Stimulated activated CD4-positive, alpha-beta T cell treated with anti-CD3 and anti-CD28 coated beads, Interleukin-12 subunit alpha, Interleukin-12 subunit beta, amount 100 ng/mL, for 48 hours (primary cell): ENCODE data around the gene ADGRD2.

Experiments used
- DNase-seq, 3 donors: peaks; one replicate each; pipeline ENCODE4 v3.0.0-alpha.2; 2020; ENCODE audit warnings: low read depth in 2 of 3, low spot score in 1 of 3

The ADGRD2 gene

DNA sequence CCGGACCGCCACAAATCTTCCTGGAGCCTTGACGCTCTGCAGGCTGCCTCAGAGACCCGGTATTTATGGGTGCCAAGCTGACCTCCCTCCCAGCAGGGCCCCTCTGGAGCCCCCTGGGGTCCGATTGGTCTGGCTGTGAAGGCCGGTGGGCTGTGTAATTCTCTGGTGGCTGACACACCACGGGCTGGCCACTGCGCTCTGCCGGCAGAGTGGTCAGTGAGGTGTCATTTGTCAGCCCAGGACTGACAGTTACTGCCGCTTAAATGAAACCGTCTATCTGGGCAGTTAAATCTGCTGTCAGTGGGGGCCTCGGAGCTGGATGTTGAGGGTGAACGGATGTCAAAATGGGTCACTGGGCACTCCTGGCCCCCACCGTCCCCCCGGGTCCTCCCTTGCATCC lies 46.2 kb downstream of the ADGRD2 start:
- DNase-seq: no peak

- DNase-seq: no peak
Measured at GRCh38 chr9:124497441-124497840, 47.2 kb downstream of the ADGRD2 start.

GRCh38 chr9:124498040-124498439 lies 47.8 kb downstream of the ADGRD2 start:
- no peak for DNase-seq

DNA sequence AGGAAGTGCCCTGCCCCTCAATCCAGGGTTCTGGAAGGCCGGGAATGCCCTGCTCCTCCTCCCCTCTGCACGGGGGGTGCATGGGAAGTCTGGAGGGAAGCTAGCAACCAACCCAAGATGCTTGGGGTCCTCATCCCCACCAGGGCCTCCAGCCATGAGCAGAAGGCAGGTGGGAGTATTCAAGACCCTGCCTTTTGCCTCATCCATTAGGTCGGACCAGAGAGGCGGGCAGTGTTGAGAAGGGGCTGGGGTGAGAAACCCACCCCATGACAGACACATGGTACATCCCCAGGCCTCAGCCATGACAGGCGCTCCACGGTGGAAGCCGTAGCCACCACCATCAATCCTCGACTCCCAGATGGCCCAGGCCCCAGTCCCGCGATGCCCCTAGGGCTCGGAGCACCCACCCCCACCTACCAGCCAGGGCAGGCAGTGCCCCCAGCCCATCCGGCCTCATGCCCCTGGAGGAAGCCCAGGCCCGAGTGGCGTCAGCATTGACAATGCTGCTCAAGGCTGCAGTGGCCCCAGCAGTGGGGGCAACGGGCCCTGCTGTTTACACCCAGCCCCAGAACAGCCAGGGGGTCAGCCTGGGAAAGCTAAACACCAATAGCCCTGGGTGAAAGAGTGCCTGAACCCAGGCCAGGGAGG lies 48.4 kb downstream of the ADGRD2 start:
- no peak for DNase-seq

- DNase-seq: no peak
Measured at GRCh38 chr9:124499216-124499615, 49.0 kb downstream of the ADGRD2 start.

GRCh38 chr9:124500028-124500795 lies 50.0 kb downstream of the ADGRD2 start:
- DNase-seq: no peak

- no peak for DNase-seq
Measured at GRCh38 chr9:124500796-124501611, 50.8 kb downstream of the ADGRD2 start.

DNA sequence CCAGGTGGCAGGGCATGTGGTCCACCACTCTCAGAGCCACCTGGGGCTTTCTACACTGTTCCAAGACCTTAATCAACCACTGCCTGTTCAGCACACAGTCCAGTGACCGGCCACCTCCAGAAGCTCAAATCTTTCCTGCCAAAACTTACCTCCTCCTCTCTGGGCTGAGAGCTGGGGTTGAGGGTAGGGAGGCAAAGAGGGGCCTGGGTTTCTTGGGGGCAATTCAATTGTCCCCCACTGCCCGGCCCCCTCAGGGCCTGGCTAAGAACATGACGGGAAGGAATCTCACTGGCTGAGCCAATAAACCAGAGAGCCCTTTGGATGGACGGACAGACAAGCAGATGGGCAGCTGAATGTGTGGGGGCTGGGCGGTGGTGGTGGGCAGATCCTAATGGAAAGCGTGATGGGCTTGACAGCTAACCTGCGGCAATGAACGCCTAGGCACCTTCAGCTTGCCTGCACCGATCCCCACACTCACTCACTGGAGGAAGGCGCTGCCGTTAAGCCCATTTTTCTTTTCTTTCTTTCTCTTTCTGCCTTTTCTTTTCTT lies 51.6 kb downstream of the ADGRD2 start:
- no peak for DNase-seq

- DNase-seq: no peak
Measured at GRCh38 chr9:124502711-124503702, 52.8 kb downstream of the ADGRD2 start.

DNA sequence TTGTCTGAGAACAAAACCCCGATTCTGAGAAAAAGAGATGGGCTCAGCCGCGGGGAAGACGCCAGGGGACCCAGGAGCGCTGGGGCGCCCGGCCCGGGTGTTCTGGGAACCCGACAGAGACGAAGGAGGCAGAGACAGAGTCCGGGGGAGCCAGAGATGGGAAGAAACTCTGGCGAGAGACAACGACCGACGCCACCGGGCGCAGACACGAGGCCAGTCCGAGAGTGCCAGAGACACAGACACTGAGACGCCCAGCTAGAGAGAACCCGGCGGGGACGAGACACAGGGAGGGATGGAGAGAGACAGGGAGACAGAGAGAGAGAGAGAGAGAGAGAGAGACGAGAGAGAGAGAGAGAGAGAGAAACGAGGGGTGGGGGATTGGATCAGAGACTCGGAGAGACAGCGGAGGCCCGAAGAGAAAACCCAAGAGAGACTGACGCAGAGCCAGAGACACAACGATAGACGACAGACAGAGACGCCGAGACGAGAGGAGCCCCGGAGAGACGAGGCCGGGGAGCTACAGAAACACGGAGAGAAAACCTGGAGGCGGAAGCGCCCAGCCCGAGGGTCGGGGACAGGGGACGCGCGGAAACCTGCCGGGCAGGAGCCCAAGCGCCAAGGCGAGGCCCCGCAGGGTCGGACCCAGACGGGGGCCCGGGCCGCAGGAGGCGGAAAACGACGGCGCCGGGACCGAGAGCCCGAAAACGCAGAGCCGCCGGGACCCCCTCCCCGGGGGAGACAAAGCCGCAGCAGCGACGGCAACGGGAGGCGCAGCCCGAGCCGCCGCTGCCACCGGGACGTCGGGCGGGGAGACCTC lies 53.7 kb downstream of the ADGRD2 start:
- no peak for DNase-seq

DNA sequence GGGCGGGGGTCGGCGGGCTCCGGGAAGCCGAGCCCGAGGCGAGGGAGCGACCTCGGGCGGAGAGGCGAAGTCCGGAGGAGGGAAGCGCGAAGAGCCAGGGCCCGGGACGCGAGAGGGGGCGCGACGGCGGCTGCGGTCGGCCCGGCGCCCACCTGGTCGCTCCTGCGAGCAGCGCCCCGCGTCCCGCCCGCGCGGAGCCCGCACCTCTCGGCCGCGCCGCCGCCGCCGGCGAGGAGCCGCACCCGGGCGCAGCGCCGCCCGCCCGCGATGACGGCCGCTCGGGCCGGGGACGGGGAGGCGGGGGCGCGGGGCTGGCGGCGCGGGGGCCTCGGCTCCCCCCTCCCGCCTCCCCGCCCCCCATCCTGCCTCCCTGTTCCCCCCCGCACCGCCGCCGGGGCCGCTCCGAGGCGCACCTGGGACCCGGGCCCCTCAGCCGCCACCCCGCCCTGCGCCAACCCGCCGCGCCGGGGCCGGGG lies 54.3 kb downstream of the ADGRD2 start:
- no peak for DNase-seq

DNA sequence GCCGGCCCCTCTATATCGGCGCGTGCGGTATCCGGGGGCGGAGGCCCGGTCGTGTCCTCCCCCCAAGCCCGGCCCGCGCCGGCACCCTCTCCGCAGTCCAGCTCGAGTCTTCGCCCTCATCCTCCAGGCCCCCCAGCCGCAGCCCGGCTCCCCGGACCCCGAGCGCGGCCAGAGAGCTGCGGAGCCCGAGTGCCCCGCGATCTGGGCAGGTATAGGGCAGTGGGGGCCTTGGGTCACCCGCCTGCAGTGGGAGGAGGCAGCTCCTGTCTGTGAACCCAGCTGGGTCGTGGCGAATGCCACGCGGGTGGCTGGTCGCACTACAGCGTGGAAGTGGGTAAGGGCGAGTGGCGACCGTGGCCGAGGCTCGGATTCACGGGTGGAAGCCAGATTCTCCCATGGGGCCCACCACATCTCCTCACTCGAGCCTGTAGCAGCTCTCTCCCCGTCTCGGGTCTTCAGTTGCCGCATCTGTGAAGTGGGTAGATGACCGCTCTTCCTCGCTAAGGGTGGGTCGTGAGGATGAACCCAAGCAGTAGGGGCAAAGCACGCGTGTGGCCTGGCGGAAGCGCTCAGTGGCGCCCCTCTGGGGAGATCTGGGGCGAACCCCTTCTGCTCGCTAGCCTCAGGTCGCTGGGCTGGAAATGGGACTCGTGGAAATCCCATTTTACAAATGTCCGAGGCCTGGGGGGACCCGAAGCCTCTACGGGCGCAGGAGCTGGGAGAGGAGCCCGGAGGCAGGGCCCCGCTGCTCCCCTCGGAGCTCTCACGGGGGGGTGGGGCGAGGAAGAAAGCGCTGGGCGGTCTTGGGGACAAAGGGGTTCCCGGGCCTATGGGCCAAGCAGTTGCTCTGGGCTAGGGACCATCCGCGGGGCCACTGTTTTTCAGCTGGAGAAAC lies 55.0 kb downstream of the ADGRD2 start:
- no peak for DNase-seq

DNA sequence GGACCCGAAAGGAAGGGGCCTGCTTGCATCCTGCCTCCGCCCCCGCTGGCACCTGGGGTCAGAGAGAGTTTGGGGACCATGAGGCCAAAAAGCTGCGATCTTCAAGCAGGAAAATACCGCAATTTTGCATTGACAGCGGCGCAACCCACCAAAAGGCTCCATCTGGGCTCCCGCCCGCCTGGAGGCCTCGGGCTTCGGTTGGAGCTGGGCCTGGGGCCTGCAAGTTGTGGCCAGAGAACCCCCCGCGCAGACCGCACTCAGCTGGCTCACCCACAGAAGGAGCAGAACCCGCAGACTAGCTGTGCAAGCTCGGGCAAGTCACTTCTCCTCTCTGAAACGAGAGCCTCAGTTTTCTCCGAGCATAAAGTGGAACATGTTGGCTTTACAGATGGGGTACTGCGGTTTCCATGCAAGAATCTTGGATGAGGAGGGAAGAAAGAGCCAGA lies 55.7 kb downstream of the ADGRD2 start:
- DNase-seq: no peak

GRCh38 chr9:124506433-124506832 lies 56.2 kb downstream of the ADGRD2 start:
- no peak for DNase-seq

DNA sequence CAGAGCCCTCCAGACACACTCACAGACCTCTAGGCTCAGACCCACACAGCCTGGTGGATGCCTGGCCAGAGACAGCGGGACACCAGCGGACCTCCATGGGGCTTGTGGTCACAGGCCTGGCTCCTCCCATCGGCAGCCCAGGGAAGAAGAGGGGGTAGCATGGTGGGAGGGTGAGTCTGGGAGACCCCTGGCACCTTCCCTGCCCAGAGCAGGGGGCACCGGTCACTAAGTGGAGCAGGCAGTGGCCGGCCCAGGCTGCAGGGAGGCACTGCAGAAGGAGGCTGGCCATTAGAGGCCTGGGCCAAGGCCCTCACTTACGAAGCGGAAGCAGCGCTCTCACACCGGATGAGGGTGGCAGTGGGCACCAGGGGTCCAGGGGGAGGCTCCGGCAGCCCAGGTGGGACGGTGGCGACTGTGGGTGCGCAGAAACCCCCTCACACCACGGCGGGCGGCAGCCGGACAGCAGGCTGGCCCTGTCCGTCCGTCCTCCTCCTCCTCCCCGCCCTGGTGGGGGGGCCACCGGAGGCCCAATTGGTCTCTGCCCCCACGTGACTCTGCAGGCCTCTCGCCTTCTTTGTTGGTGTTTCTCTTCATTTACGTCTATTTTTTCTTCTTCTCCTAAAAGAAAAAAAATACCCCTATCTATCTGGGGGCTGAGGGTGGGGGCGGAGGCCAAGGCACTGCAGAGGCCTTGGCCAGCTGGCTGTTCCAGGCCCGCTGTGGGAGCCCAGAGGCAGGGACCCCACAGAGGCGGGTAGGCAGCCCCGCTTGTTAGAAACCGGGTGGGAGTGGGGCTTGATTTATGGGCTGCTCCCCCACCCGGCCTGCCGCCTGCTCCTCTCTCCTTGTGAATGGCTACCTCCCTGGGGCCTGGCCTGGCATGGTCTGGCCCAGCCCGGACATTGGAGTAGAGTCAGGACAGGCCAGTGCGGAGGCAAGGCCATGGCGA lies 57.0 kb downstream of the ADGRD2 start, which contains the start of gene NR5A1:
Gene NR5A1 (minus strand): TSS at position 469 of the 949 bp plus-strand sequence. CDS start 4,004 bp downstream, outside the sequence.
- DNase-seq: no peak

DNA sequence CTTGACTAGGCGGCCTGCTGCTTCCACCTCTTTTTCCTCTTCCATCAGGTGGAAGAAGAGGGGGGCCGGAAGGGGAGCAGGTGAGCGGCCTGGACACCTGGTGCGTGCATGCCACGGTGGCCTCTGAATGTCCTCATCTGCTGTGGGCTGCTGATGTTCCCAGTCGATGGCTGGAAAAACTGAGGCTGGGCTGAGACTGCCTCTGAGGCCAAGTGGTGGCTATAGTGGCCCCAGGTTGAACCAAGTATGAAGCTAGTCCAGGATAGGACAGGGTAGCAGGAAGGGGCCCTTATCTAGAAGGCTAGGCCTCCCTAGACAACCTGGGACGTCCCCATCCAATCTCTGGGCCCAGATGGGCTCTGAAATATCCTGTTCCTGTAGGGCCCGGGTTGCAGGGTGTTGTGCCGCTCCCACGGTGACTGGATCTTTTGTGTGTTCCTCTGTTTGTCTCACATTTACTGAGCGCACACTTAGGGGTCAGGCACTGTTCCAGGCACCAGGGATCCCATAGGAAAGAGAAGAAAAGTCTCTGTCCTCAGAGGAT lies 57.7 kb downstream of the ADGRD2 start:
- no peak for DNase-seq
